OCI-LY1 (cell line): ENCODE results near the gene NDUFS1.

Experiments
- H2AFZ ChIP-seq: fragments of 200-600 bp; sonication (generic), shearing (Covaris generic); 2 replicates; pipeline ENCODE4 v1.6.0; 2014; ENCODE audit warnings: antibody characterized with exemption, mild to moderate bottlenecking, low read length
- H3F3A ChIP-seq: fragments of 200-600 bp; sonication (generic), shearing (Covaris generic); 2 replicates; pipeline ENCODE4 v1.6.0; 2014; ENCODE audit warnings: mild to moderate bottlenecking, antibody characterized with exemption, low read length, moderate library complexity; ENCODE audit not compliant: insufficient read depth
- H3K27ac ChIP-seq: fragments of 200-600 bp; sonication (generic); 2 replicates; pipeline ENCODE4 v1.5.1; 2014; ENCODE audit warnings: low read length, mixed run types, mild to moderate bottlenecking, low read depth; ENCODE audit not compliant: poor library complexity, severe bottlenecking
- H3K27me3 ChIP-seq: fragments of 200-600 bp; sonication (generic); 2 replicates; pipeline ENCODE4 v1.6.0; 2014; ENCODE audit warnings: antibody characterized with exemption, mild to moderate bottlenecking, low read length, moderate library complexity; ENCODE audit not compliant: insufficient read depth
- H3K36me3 ChIP-seq: fragments of 200-600 bp; sonication (generic); 2 replicates; pipeline ENCODE4 v1.6.1; 2014; ENCODE audit warnings: mild to moderate bottlenecking, antibody characterized with exemption, low read length, moderate library complexity, mixed read lengths; ENCODE audit not compliant: insufficient read depth
- H3K4me1 ChIP-seq: fragments of 200-600 bp; sonication (generic); 2 replicates; pipeline ENCODE4 v1.5.1; 2014; ENCODE audit warnings: mild to moderate bottlenecking, low read length, moderate library complexity; ENCODE audit not compliant: insufficient read depth, severe bottlenecking
- H3K4me2 ChIP-seq: fragments of 200-600 bp; sonication (generic), shearing (Covaris generic); 2 replicates; pipeline ENCODE4 v1.6.1; 2014; ENCODE audit warnings: low read length
- H3K4me3 ChIP-seq: fragments of 200-600 bp; sonication (generic); 2 replicates; pipeline ENCODE4 v1.5.1; 2014; ENCODE audit warnings: low read length, low read depth, mild to moderate bottlenecking, mixed read lengths; ENCODE audit not compliant: poor library complexity, severe bottlenecking
- H3K79me2 ChIP-seq: fragments of 200-600 bp; shearing (Covaris generic); 2 replicates; pipeline ENCODE4 v1.6.1; 2016; ENCODE audit warnings: mixed run types, low read length, mixed read lengths; ENCODE audit not compliant: insufficient read depth
- H3K9ac ChIP-seq: fragments of 200-600 bp; sonication (generic), shearing (Covaris generic); 2 replicates; pipeline ENCODE4 v1.6.1; 2014; ENCODE audit warnings: mild to moderate bottlenecking, low read length, mixed read lengths
- H3K9me2 ChIP-seq: fragments of 200-600 bp; sonication (generic), shearing (Covaris generic); 2 replicates; pipeline ENCODE4 v1.6.1; 2014; ENCODE audit warnings: low read depth, mild to moderate bottlenecking, low read length, mixed read lengths
- H3K9me3 ChIP-seq: fragments of 200-600 bp; shearing (Covaris generic); 2 replicates; pipeline ENCODE4 v1.6.1; 2014; ENCODE audit warnings: low read length, mixed read lengths
- H4K20me1 ChIP-seq: fragments of 200-600 bp; sonication (generic), shearing (Covaris generic); 2 replicates; pipeline ENCODE4 v1.6.0; 2016; ENCODE audit warnings: mild to moderate bottlenecking, low read length; ENCODE audit not compliant: insufficient read depth
- CTCF ChIP-seq: fragments of 200-600 bp; sonication (generic), shearing (Covaris generic); IDR thresholded peaks from 2 replicates; pipeline ENCODE4 v1.5.1; 2017; ENCODE audit warnings: mild to moderate bottlenecking, antibody characterized with exemption, low read length, moderate library complexity, mixed read lengths
- EZH2 ChIP-seq: fragments of 200-600 bp; sonication (generic), shearing (Covaris generic); IDR thresholded peaks from 2 replicates; pipeline ENCODE4 v1.8.0; 2017; ENCODE audit warnings: borderline replicate concordance, mixed run types, mild to moderate bottlenecking, antibody characterized with exemption, low read length, moderate library complexity, mixed read lengths

NDUFS1 gene

GRCh38 chr2:206095536-206096332 lies 63.5 kb downstream of the NDUFS1 start:
- no peak overlapping the region for H3K4me2 ChIP-seq
- no peak overlapping the region for H3K4me3 ChIP-seq
- peaks cover 6% of the 10 kb centered on the region for H3K4me1 ChIP-seq
- H3K79me2 ChIP-seq = no peaks in the 10 kb centered on the region
- H3F3A ChIP-seq = no peaks in the 10 kb centered on the region
- TF ChIP-seq EZH2 = no peak
- TF ChIP-seq CTCF = no peak
- no peak overlapping the region for H3K9ac ChIP-seq
- no peaks in the 10 kb centered on the region for H3K9me3 ChIP-seq
- no peak overlapping the region for H2AFZ ChIP-seq
- no peaks in the 10 kb centered on the region for H4K20me1 ChIP-seq
- H3K36me3 ChIP-seq = no peaks in the 10 kb centered on the region
- H3K9me2 ChIP-seq = no peaks in the 10 kb centered on the region
- H3K27me3 ChIP-seq = no peaks in the 10 kb centered on the region
- no peak overlapping the region for H3K27ac ChIP-seq

GRCh38 chr2:206092297-206092696 lies 66.9 kb downstream of the NDUFS1 start:
- Histone ChIP-seq H3F3A (no peaks in the 10 kb centered on the region), H3K27me3 (no peaks in the 10 kb centered on the region), H3K9ac (no peak overlapping the region), H3K36me3 (no peaks in the 10 kb centered on the region; the same call in 1 of the 2 replicates), H3K9me3 (no peaks in the 10 kb centered on the region), H3K27ac (no peak overlapping the region), H3K79me2 (peaks cover 10% of the 10 kb centered on the region), H4K20me1 (no peaks in the 10 kb centered on the region), H3K4me2 (no peak overlapping the region), H3K4me3 (no peak overlapping the region), H2AFZ (no peak overlapping the region), H3K9me2 (no peaks in the 10 kb centered on the region), H3K4me1 (peaks cover 9% of the 10 kb centered on the region)
- TF ChIP-seq EZH2 (no peak), CTCF (no peak)

- Histone ChIP-seq H3K9me3 (no peaks in the 10 kb centered on the region), H3K4me3 (no peak overlapping the region), H3K4me1 (peaks cover 22% of the 10 kb centered on the region), H3K9ac (no peak overlapping the region), H3K4me2 (no peak overlapping the region), H4K20me1 (no peaks in the 10 kb centered on the region), H3K9me2 (no peaks in the 10 kb centered on the region), H3K79me2 (peaks cover 39% of the 10 kb centered on the region), H3F3A (no peaks in the 10 kb centered on the region), H3K27me3 (no peaks in the 10 kb centered on the region), H3K36me3 (no peaks in the 10 kb centered on the region; the same call in 1 of the 2 replicates), H3K27ac (no peak overlapping the region), H2AFZ (no peak overlapping the region)
- no peak for TF ChIP-seq CTCF
- no peak for TF ChIP-seq EZH2
Observed at GRCh38 chr2:206088248-206088647, 71.0 kb downstream of the NDUFS1 start.
